IPS-11a (cell line): ENCODE measurements around the gene IFNAR1.

ENCODE experiments used
- H3K4me3 ChIP-seq: one replicate; pipeline ENCODE4 v1.5.1; 2013; ENCODE audit warnings: low read depth, low read length, control low read depth

Gene IFNAR1

DNA sequence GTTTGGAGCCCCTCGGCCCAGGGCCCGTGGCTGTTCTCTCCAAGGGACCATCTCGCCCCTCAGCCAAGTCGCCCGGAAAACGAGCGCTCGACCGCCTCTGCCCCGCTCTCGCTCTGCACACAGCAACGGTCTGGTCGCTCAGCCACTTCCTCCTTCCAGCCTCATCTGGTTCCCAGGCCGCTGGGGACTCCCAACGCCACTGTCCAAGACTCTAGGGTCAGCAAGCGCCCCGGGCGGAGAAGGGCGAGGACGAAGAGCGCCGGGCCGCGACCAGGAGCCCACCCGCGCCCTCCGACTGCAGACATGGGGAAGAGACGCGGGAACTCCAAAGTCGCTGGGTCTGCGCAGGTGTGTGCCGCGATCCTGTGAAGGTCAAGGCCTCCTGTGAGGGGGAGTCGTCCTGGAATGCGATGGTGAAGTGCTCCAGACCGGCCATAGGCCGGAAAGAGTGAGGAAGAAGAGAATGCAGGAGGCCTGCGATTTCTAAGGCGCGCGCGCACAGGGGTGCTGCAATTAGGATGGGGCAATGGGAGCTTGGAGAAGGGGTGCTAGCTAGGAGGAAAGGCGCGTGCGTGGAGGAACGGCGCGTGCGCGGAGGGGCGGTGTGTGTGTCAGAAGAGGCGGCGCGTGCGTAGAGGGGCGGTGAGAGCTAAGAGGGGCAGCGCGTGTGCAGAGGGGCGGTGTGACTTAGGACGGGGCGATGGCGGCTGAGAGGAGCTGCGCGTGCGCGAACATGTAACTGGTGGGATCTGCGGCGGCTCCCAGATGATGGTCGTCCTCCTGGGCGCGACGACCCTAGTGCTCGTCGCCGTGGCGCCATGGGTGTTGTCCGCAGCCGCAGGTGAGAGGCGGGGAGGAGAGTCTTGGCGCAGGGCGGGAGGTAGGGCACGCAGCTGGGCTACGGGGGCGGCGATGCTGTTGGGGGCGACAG is at the start of gene IFNAR1:
IFNAR1 (plus strand) TSS at position 680 of the 931 bp plus-strand sequence; CDS start at position 766, 86 bp downstream.
- peak within 1 kb of the TSS; percentile 88 for H3K4me3 ChIP-seq

DNA sequence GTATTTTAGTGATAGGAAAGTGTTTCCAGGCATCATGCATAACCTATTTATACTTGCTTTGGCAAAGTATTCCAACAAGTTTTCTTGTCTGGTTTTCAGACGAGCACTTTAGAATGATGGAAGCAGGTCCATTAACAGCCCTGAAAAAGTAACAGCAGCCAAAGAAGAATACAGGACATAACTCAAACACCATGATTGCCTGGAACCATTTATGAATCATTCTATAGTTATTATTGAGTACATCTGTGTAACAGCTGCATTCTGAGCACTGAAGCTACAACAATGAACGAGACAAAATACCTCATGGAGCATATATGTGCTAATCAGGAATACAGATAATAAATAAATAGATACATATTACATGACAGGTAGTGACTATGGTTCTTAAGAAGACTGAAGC is 46.0 kb upstream of the IFNAR1 start:
- H3K4me3 ChIP-seq: no peak overlapping the region

DNA sequence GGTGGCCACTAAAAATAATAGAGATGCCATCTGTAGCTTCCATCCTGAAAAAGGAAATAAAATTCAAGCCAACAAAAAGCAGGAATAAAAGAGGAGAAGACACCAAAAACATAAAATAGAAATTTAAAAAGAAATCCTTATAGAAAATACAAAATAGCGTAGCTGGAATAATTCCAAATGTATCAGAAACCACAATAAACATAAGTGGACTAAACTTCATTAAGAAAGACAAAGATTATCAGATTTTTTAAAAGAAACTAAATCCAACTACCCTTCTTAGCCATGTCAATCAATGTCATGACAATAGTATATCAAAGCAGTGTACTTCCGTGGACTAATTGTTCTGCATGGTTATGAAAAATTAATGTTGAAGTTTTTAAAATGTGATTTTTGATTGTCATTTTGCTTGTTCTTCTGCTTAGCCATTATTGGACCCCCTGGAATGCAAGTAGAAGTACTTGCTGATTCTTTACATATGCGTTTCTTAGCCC is 45.4 kb upstream of the IFNAR1 start:
- no peak overlapping the region for H3K4me3 ChIP-seq

DNA sequence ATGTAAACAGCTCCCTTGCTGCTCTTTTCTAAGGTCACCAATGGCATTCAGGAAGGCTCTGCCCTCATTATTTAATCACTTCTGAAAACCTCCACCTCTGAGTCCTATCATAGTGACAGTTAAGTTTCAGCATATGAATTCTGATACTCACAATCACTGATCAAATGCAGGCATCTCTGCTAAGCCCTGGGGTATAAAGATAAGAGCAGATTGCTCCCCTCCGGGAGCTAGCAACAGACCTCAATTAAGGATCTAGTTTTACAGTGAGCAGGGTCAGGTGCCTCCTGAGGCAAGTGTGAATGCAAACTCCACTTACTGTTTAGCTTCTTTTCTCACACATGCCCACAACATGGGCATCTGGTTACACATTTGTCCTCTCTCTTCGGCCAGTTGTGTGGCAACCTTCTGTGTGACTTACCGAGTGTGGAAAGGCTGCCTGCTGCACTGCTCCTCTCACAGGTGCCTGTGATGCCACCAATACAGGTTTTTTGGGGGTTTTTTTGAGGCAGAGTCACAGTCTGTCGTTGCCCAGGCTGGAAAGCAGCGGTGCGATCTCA is 43.6 kb upstream of the IFNAR1 start:
- H3K4me3 ChIP-seq: no peak overlapping the region

DNA sequence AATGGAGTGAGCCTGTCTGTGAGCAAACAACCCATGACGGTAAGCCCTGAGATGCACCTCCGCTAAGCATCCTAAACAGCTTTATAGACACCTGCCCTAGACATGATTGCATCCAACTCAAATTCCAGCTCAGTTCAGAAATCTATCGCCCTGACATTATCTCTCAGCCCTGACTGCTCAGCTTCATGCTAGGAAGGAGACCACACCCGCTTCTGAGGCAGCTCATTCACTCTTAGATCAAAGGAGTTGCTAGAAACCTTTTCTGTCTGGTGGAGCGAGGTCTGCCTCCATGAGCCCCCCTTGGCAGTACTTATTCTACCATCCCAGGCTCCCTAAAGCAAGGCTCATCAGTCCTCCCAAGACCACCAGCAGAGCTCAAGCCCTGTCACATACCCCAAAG is 41.6 kb upstream of the IFNAR1 start:
- no peak overlapping the region for H3K4me3 ChIP-seq

DNA sequence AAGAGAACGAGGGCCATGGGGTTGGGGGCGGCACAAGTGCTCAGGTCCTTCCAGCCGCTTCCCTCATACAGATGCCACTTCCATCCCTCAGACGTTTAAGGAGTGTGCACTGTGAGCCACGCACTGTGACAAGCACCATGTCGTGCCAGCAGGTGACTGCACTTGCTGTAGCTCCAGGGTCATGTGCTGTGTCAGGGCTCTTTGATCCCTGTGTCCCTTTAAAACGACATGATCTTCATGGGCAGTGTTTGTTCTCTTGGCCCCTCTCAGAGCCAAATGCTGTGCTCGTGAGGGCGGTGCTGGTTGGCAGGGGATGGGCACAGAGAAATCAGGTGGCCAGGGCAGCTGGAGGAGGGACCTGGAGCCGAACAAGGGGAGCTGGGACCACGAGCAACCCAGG is 38.7 kb upstream of the IFNAR1 start:
- no peak overlapping the region for H3K4me3 ChIP-seq

DNA sequence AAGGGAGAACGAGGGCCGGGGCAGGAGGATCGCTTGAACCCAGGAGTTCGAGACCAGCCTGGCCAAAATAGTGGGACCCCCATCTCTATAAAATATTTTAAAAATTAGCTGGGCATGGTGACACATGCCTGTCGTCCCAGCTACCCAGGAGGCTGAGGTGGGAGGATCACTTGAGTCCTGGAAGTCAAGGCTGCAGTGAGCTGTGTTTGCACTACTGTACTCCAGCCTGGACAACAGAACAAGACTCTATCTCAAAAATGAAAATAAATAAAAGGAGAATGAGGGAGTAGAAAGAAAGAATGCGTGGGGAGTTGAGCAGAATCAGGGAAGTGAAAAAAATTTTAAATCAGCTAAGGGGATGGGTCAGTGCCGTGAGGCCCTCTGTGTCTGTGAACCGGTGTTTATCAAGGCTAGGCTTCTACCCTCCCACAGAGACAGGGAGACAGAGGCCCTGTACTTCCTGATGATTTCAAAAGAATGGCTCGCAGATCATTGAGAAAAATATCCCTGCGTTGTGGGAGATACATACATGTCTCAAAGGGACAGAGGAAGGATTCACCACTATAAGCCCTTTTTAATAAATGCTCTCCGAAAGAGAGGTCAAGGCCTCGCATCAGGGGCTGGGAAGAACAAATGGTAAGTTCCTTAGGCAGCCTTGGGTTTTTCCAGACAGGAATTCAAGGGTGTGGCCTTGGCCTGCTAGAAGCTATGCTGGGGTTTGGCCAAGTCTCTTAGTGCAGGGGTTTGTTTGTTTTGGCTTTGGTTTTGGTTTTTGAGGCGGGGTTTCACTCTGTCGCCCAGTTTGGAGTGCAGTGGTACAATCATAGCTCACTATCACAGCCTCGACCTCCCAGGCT is 37.9 kb upstream of the IFNAR1 start:
- no peak overlapping the region for H3K4me3 ChIP-seq

DNA sequence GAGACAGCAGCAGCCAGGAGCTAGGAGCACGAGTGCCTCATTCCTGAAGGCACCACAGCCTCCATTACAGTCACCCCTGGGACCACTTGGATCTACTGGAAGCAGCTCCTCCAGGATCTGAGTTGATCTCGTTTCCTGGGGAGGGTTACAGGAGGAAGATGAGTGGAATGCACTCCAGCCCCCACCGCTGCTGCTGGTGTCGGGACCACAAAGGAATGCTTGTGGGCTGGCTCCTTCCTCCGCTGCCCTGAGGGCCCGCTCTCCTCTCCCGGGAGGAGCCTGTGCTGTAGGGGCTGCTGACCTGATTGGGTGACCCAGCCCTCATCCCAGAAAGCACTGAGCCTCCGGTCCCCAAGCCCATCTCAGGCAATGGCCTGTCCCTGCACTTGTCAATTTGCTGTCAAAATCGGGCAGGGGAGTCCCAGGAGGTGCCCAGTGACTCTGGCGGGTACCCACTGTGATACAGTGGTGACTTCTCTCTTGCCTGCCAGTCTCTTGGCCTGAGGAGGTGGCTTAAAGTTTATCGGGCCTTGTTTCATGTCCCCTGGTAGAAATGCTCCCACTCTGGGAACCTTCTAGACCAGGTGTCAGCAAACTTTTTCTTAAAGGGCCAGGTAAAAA is 35.5 kb upstream of the IFNAR1 start:
- H3K4me3 ChIP-seq: no peak overlapping the region

DNA sequence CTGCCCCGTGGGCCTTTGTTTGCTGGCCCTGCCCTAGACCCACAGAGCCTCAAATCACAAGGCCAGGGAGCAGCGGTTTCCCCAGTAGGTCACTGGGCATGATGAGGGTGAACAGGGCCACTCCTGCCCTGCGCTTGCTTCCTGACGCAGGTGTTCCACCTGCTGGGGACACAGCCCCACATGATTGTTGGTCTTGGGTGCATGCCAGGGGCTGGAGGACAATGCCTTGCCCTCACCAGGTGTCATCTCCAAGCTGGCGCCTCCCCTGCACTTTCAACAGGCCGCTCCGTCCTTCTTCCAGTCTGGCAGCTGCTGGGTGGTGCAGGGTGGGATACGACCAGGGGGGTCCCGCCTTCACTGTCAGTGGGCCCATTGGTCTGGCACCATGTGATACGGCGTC is 34.3 kb upstream of the IFNAR1 start:
- H3K4me3 ChIP-seq: no peak overlapping the region

DNA sequence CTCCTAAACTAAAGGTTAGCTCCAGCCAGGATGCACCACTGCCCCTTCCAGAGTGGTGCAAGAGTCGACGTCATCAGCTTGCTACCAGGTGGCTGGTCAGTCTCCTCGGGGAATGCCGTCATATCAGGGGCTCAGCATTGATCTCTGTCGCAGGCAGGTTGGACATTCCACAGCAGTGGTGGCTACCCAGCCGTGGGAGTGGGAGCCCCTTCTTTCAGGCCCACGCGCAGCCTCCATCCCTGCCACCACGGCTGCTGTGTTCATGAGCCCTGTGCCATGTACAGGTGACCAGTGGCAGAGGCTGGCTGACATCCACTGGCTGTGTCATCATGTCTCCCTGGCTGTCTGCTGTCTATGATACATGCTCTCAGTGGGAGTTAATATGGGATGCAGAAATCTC is 33.1 kb upstream of the IFNAR1 start:
- no peak overlapping the region for H3K4me3 ChIP-seq

DNA sequence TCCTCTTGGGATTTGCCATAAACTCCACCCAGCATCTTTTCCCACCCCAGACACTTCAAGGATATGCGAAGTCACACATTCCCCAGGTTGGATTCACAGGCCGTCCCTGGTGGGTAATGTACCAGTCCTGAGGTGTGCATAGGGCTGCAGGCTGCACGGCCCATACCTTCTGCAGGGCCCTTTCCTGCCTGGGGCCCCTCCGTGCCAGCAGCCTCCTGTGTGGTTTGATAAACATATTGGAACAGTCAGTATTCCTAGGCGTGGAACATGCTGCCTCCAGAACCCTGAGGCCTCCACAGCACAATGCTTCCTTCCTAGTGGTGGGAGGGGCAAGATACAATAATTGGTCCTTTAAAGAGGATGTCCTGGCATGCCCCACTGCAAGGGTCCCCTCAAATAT is 32.0 kb upstream of the IFNAR1 start:
- no peak overlapping the region for H3K4me3 ChIP-seq

DNA sequence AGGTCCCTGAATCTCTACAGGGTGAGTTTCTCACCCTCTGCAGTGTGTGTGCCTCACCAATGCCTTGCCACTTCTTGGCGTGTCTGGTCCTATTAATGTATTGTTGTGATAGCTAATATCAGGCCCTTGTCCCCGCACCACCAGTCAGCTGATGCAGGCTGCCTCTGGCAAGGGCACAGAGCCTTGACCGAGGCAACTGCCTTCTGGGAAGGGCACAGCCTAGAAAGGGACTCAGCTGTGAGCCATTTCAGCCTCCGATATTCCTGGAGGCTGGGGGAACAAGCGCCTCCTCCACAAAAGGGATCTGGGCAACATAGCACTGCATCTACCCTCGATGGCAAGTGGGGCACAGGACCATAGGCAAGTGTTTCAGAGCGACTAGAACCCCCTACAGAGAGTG is 31.6 kb upstream of the IFNAR1 start:
- H3K4me3 ChIP-seq: no peak overlapping the region

DNA sequence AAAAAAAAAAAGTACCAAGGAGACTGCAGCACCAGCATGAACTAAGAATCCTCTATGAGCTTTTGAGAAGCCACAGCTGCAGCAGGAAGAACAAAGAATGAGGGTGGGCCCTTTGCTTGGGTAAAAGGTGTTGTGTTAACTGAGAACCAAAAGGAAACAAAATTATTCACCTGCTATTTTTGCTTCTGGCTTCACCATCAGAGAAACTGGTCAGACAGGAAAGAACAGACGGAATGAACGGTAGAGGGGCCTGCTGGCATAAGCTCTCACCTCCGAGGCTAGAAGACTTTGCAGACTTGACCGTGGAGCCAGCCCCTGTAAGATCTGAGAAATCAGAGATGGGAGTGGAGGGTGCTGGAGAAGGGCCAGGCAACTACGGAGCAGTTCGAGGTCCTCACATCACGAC is 31.0 kb upstream of the IFNAR1 start:
- no peak overlapping the region for H3K4me3 ChIP-seq

DNA sequence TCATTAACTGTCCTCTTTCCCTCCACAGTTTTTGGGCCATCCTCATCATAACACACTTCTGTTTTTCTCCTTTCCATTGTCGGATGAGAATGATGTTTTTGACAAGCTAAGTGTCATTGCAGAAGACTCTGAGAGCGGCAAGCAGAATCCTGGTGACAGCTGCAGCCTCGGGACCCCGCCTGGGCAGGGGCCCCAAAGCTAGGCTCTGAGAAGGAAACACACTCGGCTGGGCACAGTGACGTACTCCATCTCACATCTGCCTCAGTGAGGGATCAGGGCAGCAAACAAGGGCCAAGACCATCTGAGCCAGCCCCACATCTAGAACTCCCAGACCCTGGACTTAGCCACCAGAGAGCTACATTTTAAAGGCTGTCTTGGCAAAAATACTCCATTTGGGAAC is 28.6 kb upstream of the IFNAR1 start:
- no peak overlapping the region for H3K4me3 ChIP-seq

DNA sequence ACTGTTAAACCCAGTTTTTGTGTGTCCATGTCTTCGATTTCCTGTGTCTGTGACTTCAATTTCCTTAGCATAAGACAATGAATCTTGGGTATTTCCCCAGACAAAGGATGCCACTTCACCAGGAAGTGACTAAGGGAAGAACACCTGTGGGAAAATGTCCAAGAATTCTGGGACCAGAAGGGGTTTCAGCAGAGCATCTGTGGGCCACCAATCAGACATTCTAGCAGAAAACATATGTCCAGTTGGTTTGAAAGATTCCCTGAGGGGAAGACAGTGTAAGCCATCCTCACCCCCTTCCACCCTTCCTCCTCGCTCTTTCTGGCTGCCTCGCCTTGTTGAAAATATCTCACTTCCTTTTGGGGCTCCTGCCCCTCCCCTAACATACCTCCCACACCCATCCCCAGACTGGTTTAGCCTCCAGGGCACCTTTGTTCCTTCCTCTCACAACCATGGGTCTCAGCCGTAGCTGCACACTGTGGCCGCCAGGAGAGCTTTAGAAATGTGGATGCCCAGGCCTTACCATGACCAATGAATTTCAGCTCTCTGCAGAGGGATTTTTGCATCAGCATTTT is 25.5 kb upstream of the IFNAR1 start:
- no peak overlapping the region for H3K4me3 ChIP-seq

DNA sequence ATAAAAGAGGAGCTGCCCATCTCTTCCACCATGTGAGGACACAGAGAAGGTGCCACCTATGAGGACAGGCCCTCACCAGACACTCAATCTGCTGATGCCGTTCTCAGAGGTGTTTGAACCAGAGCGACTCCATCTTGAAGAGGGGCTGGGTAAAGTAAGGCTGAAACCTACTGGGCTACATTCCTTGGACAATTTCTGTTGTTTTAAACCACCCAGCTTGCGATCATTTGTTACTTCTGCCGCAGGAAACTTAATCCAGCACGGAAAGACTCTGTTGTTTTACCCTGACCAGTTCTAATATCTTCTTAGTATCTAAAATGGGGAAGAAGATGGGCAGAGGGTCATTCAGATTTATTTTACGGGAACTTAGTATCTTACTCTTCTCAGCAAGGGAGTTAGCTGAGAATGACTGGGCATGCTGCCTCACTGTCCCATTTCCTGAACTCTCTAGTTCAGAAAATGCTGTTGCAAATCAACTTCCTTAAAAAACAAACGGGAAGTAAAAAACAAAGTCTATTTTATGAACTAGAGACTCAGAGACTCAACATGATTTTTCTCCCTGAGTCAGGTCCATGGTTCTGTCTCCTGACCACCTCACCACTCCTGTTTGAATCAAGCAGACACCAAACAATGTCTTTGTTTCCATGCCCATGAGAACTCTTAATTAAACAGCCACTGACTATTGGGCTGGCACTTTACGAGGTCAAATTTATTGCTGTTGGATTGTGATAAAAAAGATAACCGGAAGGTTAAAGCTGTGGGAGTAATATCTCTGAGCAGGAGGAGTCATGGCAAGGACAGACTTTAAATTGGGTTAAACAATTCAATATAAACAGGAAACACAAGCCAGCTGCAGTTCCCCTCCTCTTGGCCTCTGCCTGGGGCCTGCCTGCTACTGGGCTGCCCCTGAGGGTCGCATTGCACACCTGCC is 23.8 kb upstream of the IFNAR1 start:
- H3K4me3 ChIP-seq: no peak overlapping the region

DNA sequence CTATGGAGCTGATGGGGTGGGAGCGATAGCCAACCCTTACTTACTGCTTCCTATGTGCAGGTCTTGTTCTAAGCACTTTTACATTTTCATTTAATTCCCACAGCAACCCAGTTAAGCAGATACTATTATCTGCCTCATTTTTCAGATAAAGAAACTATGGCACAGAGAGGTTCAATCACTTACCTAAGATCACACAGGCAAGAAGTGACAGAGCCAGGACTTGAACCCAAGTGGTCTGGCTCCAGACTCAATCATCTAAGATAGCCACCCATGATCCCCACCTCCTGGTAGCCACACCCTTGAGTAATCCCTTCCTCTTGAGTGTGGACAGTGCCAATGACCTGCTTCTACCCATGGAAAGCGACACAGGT is 23.2 kb upstream of the IFNAR1 start:
- H3K4me3 ChIP-seq: no peak overlapping the region

DNA sequence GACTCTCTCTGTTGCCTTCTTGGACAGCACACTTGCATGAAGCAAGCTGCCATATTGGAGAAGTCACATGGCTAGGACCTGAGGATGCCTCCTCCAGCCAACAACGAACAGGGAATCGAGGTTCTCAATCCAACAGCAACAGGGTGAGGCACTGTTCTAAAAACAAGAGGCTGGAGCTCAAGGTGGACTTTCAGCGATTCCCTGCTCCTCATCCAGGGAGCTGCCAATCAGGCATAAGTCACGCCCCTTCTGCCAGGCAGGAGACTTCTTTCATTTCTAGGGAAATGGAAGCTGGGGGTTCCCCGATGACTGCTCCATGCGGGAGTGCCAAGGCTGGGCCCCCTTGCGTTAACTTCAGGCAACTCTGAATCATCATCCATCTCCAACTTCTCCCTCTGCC is 22.7 kb upstream of the IFNAR1 start:
- no peak overlapping the region for H3K4me3 ChIP-seq

DNA sequence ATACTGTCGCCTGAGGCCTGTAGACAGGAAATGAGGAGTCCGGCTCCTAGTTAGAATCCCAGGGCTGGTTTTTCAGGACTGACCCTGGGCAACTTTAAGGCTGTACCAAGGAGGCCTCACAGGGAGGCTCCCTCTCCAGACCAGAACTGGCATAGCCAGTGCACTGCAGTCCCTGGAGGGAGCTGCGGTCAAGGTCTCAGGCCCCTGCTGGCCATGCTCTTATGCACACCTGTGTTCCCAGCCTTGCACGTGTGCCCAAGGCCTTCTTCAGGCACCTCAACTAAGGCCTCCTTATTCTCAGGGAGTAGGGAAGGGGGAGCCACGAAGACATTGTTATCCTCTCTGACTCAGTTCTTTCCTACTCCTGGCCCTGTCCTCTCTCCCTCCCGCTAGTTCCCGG is 22.0 kb upstream of the IFNAR1 start:
- no peak overlapping the region for H3K4me3 ChIP-seq

DNA sequence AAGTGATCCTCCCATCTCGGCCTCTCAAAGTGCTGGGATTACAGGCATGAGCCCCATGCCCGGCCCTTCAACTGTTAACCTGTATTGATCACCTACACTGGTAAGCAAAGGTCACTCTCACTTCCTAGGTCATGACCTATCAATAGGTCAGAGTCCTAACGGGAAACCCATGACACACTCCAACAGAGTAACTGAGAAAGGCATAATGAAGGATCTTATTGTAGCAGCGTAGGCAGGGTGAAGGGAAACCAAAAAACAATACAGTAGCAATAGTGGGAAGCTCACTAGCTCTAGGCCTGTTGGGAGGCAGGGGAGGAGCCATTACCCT is 19.5 kb upstream of the IFNAR1 start:
- H3K4me3 ChIP-seq: no peak overlapping the region
